OCI-LY7 (cell line): ENCODE measurements around the gene IL25. TPM values are rescaled to one million over a fixed set of nuclear protein-coding genes. Genes with fewer than 3 reads are reported as not detected.

ENCODE experiments used
- BruUV-seq: library from RNA; stranded (reverse); fragments of 400-500 nt; replicated peaks from 2 replicates; lab custom pipeline; 2021; lab: Mats Ljungman, UMichigan
- CTCF ChIA-PET: fragments of 300-600 bp; sonication (Branson Sonifier 250); formaldehyde crosslinking; loops from one replicate; lab custom pipeline; 2022; ENCODE audit warnings: antibody characterized with exemption; ENCODE audit not compliant: unreplicated experiment; lab: Charles Lee
- POLR2A ChIA-PET: fragments of 300-600 bp; sonication (Branson Sonifier 250); formaldehyde crosslinking; loops from one replicate; lab custom pipeline; 2022; ENCODE audit warnings: antibody characterized with exemption; lab: Charles Lee
- DNase-seq: peaks from one replicate; pipeline ENCODE4 v3.0.0-alpha.2; 2015; ENCODE audit warnings: low spot score
- H2AFZ ChIP-seq: fragments of 200-600 bp; sonication (generic), shearing (Covaris generic); 2 replicates; pipeline ENCODE4 v1.6.1; 2014; ENCODE audit warnings: mild to moderate bottlenecking, antibody characterized with exemption, low read length, moderate library complexity
- H3K27ac ChIP-seq: fragments of 200-600 bp; sonication (generic); 2 replicates; pipeline ENCODE4 v1.5.1; 2014; ENCODE audit warnings: mixed run types, low read depth, mild to moderate bottlenecking, moderate library complexity, low read length, inconsistent platforms; ENCODE audit not compliant: poor library complexity, severe bottlenecking
- H3K36me3 ChIP-seq: fragments of 200-600 bp; sonication (generic); 2 replicates; pipeline ENCODE4 v1.6.1; 2014; ENCODE audit warnings: mild to moderate bottlenecking, antibody characterized with exemption, low read length, moderate library complexity, mixed read lengths; ENCODE audit not compliant: insufficient read depth
- H3K4me1 ChIP-seq: fragments of 200-600 bp; sonication (generic); 2 replicates; pipeline ENCODE4 v1.5.1; 2014; ENCODE audit warnings: mild to moderate bottlenecking, low read length; ENCODE audit not compliant: insufficient read depth, poor library complexity, severe bottlenecking
- H3K4me2 ChIP-seq: fragments of 200-600 bp; sonication (generic); 2 replicates; pipeline ENCODE4 v1.6.1; 2014; ENCODE audit warnings: mild to moderate bottlenecking, low read length
- H3K4me3 ChIP-seq: fragments of 200-600 bp; sonication (generic); 2 replicates; pipeline ENCODE4 v1.5.1; 2014; ENCODE audit warnings: mild to moderate bottlenecking, low read depth, low read length; ENCODE audit not compliant: poor library complexity, severe bottlenecking
- H3K79me2 ChIP-seq: fragments of 200-600 bp; sonication (generic); 2 replicates; pipeline ENCODE4 v1.6.1; 2016; ENCODE audit warnings: low read depth, mild to moderate bottlenecking, low read length, moderate library complexity, mixed read lengths; ENCODE audit not compliant: insufficient read depth
- H3K9me2 ChIP-seq: fragments of 200-600 bp; sonication (generic); 2 replicates; pipeline ENCODE4 v1.6.1; 2016; ENCODE audit warnings: mild to moderate bottlenecking, low read length, mixed read lengths; ENCODE audit not compliant: insufficient read depth
- H3K9me3 ChIP-seq: fragments of 200-600 bp; sonication (generic); 2 replicates; pipeline ENCODE4 v1.6.1; 2014; ENCODE audit warnings: mild to moderate bottlenecking, mixed run types, low read length, mixed read lengths
- H4K20me1 ChIP-seq: fragments of 200-600 bp; sonication (generic); 2 replicates; pipeline ENCODE4 v1.6.1; 2014; ENCODE audit warnings: mild to moderate bottlenecking, antibody characterized with exemption, low read length, moderate library complexity, mixed read lengths; ENCODE audit not compliant: insufficient read depth
- EZH2phosphoT487 ChIP-seq: fragments of 200-600 bp; sonication (generic); IDR thresholded peaks from 2 replicates; pipeline ENCODE4 v1.6.1; 2018; ENCODE audit warnings: low read depth, borderline replicate concordance, mild to moderate bottlenecking, mixed run types, antibody characterized with exemption, low read length, moderate library complexity, mixed read lengths
- intact Hi-C: fragments of 100-400 bp; cut with micrococcal nuclease; formaldehyde crosslinking; loops from one replicate; pipeline ENCODE4 v1.10.0; 2022; ENCODE audit not compliant: unreplicated experiment
- total RNA-seq, 2 experiments: library from RNA; depleted of rRNA in 1 of 2; stranded (reverse); fragments of >200 nt in 1 of 2; shearing (Covaris generic) in 1 of 2; gene quantifications; 2 replicates each; pipeline ENCODE4 v1.2.3, GENCODE V29; 2014 to 2022
- TF ChIP-seq, protein P1 (sequence below): fragments of 200-600 bp; sonication (generic); conservative IDR thresholded peaks from 2 replicates; pipeline ENCODE4 v1.5.1; 2014; ENCODE audit warnings: mild to moderate bottlenecking, antibody characterized with exemption, low read length, moderate library complexity, mixed read lengths

Gene IL25
- total RNA-seq, 2 experiments from 2014 or later = not detected

DNA sequence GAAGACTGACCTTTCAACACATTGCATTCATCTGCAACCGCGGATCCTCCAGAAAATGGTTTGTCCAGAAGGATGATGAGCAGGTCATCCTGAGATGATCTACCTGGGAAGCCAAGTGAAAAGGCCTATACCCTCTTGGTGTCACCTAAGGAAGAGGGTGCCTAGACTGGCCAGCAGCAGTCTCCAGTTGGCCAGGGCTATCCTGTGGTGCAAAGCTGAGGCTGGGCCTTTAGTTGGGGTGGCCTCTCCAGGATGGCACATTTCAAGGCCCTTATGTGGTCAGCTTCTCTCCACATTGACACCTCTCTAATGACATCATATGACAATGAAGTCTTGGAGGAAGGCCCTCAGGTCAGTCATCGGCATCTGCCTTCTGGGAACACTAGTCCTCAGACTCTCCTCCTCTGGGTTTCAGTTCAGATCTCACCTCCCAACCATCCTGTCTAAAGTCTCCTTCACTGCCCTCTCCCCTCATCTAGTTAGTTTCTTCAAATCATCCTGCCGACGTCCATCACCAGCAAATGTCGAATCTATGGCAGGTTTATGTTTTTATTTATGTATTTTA lies 16.7 kb upstream of the IL25 start:
- DNase-seq = no peak
- H3K9me2 ChIP-seq = no peaks in the 10 kb centered on the region
- intact Hi-C loops = no loop called here
- no peaks in the 10 kb centered on the region for H3K4me1 ChIP-seq
- no peaks in the 10 kb centered on the region for H3K36me3 ChIP-seq
- H4K20me1 ChIP-seq = no peaks in the 10 kb centered on the region
- no peaks in the 10 kb centered on the region for H3K79me2 ChIP-seq
- POLR2A ChIA-PET = no interaction called here
- BruUV-seq = no TSS peak
- H3K4me3 ChIP-seq = no peak overlapping the region
- no peak for TF ChIP-seq EZH2phosphoT487
- TF ChIP-seq, protein P1, sequence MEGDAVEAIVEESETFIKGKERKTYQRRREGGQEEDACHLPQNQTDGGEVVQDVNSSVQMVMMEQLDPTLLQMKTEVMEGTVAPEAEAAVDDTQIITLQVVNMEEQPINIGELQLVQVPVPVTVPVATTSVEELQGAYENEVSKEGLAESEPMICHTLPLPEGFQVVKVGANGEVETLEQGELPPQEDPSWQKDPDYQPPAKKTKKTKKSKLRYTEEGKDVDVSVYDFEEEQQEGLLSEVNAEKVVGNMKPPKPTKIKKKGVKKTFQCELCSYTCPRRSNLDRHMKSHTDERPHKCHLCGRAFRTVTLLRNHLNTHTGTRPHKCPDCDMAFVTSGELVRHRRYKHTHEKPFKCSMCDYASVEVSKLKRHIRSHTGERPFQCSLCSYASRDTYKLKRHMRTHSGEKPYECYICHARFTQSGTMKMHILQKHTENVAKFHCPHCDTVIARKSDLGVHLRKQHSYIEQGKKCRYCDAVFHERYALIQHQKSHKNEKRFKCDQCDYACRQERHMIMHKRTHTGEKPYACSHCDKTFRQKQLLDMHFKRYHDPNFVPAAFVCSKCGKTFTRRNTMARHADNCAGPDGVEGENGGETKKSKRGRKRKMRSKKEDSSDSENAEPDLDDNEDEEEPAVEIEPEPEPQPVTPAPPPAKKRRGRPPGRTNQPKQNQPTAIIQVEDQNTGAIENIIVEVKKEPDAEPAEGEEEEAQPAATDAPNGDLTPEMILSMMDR = no peak
- H3K9me3 ChIP-seq = no peaks in the 10 kb centered on the region
- CTCF ChIA-PET = no interaction called here
- no peak overlapping the region for H3K27ac ChIP-seq
- H2AFZ ChIP-seq = no peak overlapping the region
- no peak overlapping the region for H3K4me2 ChIP-seq

DNA sequence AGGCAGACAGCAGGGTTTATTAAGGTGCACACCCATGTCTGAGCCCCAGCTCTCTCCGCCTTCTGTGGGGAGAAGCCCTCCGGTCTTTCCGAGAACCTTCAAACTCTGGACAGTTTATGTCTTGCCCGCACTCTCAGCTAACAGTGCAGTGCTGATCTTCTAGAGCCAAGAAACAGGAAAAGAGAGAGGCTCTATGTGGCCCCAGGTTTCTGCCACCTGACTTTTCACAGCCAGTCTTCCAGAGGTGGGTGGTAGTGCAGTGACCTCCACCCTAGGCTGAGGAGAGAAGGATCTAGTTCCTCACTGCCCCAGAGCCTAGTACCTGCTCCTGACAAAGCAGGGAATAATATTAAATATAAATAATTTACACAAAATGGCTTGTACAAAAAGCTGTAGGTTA lies 15.9 kb upstream of the IL25 start:
- no peaks in the 10 kb centered on the region for H4K20me1 ChIP-seq
- no peak for DNase-seq

DNA sequence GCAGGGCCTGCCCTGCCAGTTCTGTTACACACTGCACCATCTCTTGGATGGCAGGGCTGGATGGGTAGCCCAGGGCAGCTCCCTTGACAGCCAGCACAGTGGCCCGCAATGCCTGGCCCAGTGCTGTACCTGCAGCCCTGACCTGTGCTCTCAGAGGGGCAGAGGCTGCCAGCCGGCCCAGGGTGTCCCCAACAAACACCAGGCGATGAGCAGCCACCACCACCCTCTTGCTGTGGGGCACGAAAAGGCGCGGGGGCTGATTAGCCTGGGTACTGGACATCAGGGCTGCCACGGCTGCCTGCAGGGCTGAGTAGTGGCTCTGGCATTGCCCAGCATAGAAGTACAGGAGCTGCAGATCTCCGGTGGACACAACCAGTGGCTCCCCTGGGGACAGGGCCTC lies 15.3 kb upstream of the IL25 start:
- Histone ChIP-seq H3K4me1 (no peaks in the 10 kb centered on the region), H2AFZ (no peak overlapping the region), H3K79me2 (no peaks in the 10 kb centered on the region), H3K4me2 (no peak overlapping the region), H3K36me3 (no peaks in the 10 kb centered on the region), H3K9me3 (no peaks in the 10 kb centered on the region), H3K27ac (no peak overlapping the region), H4K20me1 (no peaks in the 10 kb centered on the region), H3K4me3 (no peak overlapping the region), H3K9me2 (no peaks in the 10 kb centered on the region)
- no TSS peak for BruUV-seq
- no peak for TF ChIP-seq EZH2phosphoT487
- TF ChIP-seq, protein P1 = no peak
- CTCF ChIA-PET = interaction anchor here (0.6 kb wide), 2 partner anchors 13 to 194 kb away, joined by 3 to 8 read pairs; no protein-coding TSS in a partner anchor
- intact Hi-C loops = no loop called here
- POLR2A ChIA-PET = no interaction called here
- DNase-seq = no peak

More for the DNA sequence above, 15.9 kb upstream of the IL25 start:
- H3K79me2 ChIP-seq = no peaks in the 10 kb centered on the region
- no peaks in the 10 kb centered on the region for H3K9me2 ChIP-seq
- H3K36me3 ChIP-seq = no peaks in the 10 kb centered on the region
- H3K27ac ChIP-seq = no peak overlapping the region
- POLR2A ChIA-PET = interaction anchor here (0.5 kb wide), 1 partner anchor 38 kb away, joined by 4 read pairs; no protein-coding TSS in a partner anchor
- no TSS peak for BruUV-seq
- CTCF ChIA-PET = interaction anchor here (0.6 kb wide), 1 partner anchor 195 kb away, joined by 3 read pairs; no protein-coding TSS in a partner anchor
- no peak overlapping the region for H3K4me3 ChIP-seq
- H3K9me3 ChIP-seq = no peaks in the 10 kb centered on the region
- no peak for TF ChIP-seq EZH2phosphoT487
- TF ChIP-seq, protein P1 = no peak
- H3K4me2 ChIP-seq = no peak overlapping the region
- H3K4me1 ChIP-seq = no peaks in the 10 kb centered on the region
- H2AFZ ChIP-seq = no peak overlapping the region
- intact Hi-C loops = no loop called here
